ENCODE results near the gene GAPVD1. TPM values are rescaled to one million over a fixed set of nuclear protein-coding genes. Genes with fewer than 3 reads are reported as not detected.

GAPVD1 gene
- total RNA-seq, 1 experiment from 2014 or later = 39.5 TPM

DNA sequence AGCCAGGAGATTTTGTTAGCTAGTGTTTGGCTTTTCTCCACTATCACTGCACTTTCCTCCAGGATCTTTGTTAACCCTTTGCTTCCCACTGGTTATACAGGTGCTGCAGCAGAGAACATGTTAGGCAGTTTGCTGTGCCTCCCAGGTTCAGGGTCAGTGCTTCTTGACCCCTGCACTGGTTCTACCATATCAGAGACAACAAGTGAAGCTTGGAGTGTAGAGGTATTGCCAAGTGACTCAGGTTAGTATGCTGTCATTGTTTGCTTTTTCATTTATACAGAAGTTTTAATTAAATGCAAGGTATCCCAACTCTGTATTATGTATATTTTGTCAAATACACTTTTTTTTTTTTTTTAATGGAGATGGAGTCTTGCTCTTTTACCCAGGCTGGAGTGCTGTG lies 68.4 kb downstream of the GAPVD1 start:
- Histone ChIP-seq H3K4me2 (ENCODE audit: insufficient read depth, insufficient read length, low read length) (no peak overlapping the region), H3K9me3 (ENCODE audit: control insufficient read depth, low read depth, low read length) (no peaks in the 10 kb centered on the region), H3K23ac (ENCODE audit: insufficient read length, low read depth, low read length) (no peak overlapping the region), H3K79me2 (ENCODE audit: insufficient read depth, low read length) (no peaks in the 10 kb centered on the region), H4K5ac (ENCODE audit: insufficient read length, low read depth, low read length) (no peak overlapping the region), H2BK12ac (ENCODE audit: insufficient read length, low read depth, low read length) (no peak overlapping the region), H2BK15ac (ENCODE audit: low read depth, low read length) (no peak overlapping the region), H3K56ac (ENCODE audit: insufficient read length, low read depth, low read length) (no peak overlapping the region), H3K23me2 (ENCODE audit: insufficient read length, low read depth, low read length, poor library complexity, severe bottlenecking) (no peaks in the 10 kb centered on the region), H2BK5ac (ENCODE audit: insufficient read length, low read length) (no peak overlapping the region), H2BK20ac (ENCODE audit: low read depth, low read length, poor library complexity, severe bottlenecking) (no peak overlapping the region), H4K8ac (replicated peaks; ENCODE audit: insufficient read length, low read depth, low read length) (no peak overlapping the region), H3K9ac (ENCODE audit: extremely low read depth, insufficient read length, low read length) (no peak overlapping the region), H3K4me1 (ENCODE audit: insufficient read depth, low read length) (no peaks in the 10 kb centered on the region), H2AK5ac (ENCODE audit: insufficient read length, low read length) (no peak overlapping the region), H3K14ac (ENCODE audit: insufficient read depth, low read length) (no peak overlapping the region), H3K18ac (ENCODE audit: insufficient read length, low read depth, low read length) (no peak overlapping the region), H4K20me1 (ENCODE audit: control insufficient read depth, insufficient read depth, insufficient read length) (no peaks in the 10 kb centered on the region), H3K27ac (ENCODE audit: insufficient read length, low read depth, low read length) (no peak overlapping the region), H3K79me1 (ENCODE audit: insufficient read depth, low read depth, low read length, poor library complexity, severe bottlenecking) (no peaks in the 10 kb centered on the region), H3K4ac (ENCODE audit: low read depth, low read length) (no peak overlapping the region), H2AFZ (ENCODE audit: low read length) (no peak overlapping the region), H3K27me3 (ENCODE audit: insufficient read depth, low read length) (no peaks in the 10 kb centered on the region), H4K91ac (ENCODE audit: insufficient read length, low read depth, low read length) (no peak overlapping the region), H2BK120ac (ENCODE audit: low read depth, low read length, poor library complexity, severe bottlenecking) (no peak overlapping the region), H3T11ph (ENCODE audit: low read length) (no peak overlapping the region)
- DNase-seq = no peak
- Mint-ChIP-seq H3K27me3 (ENCODE audit: low read depth) (no peaks in the 10 kb centered on the region), H3K4me3 (no peak overlapping the region; a peak in 1 of 5 replicates), H3K4me1 (no peaks in the 10 kb centered on the region; a peak in 2 of 4 replicates), H3K27ac (peak overlapping the region in 1 of 3 experiments; percentile 70; a peak in 1 of 7 replicates), H3K9me3 (no peaks in the 10 kb centered on the region; a peak in 1 of 5 replicates), H3K36me3 (ENCODE audit: insufficient read depth in 1 of 3, low read depth in 3 of 3) (peaks cover 26 to 84% (median 63%) of the 10 kb centered on the region in 3 experiments; a peak in 6 of 7 replicates)
- TF ChIP-seq, protein P1, sequence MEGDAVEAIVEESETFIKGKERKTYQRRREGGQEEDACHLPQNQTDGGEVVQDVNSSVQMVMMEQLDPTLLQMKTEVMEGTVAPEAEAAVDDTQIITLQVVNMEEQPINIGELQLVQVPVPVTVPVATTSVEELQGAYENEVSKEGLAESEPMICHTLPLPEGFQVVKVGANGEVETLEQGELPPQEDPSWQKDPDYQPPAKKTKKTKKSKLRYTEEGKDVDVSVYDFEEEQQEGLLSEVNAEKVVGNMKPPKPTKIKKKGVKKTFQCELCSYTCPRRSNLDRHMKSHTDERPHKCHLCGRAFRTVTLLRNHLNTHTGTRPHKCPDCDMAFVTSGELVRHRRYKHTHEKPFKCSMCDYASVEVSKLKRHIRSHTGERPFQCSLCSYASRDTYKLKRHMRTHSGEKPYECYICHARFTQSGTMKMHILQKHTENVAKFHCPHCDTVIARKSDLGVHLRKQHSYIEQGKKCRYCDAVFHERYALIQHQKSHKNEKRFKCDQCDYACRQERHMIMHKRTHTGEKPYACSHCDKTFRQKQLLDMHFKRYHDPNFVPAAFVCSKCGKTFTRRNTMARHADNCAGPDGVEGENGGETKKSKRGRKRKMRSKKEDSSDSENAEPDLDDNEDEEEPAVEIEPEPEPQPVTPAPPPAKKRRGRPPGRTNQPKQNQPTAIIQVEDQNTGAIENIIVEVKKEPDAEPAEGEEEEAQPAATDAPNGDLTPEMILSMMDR (conservative IDR thresholded peaks at IDR 0.05) = no peak

Measured in H9 (cell line).